Measurements from ENCODE around the gene CDH15. TPM values are rescaled to one million over a fixed set of nuclear protein-coding genes. Genes with fewer than 3 reads are reported as not detected.

Gene CDH15
- total and polyA plus RNA-seq, 2 of the 13 experiments (the other 11 are each of a cell fraction or from before 2014, with no cell fraction given), result 0.74 to 2.2 TPM

- peak; percentile 63; the same call in 1 of the 2 replicates for TF ChIP-seq HMGXB3 (CRISPR knock-in tag; IDR thresholded peaks at IDR 0.05; ENCODE audit: borderline replicate concordance)
These were observed 60.6 kb downstream of the CDH15 start (continued) for GRCh38 chr16:89232107-89232506.

- ATAC-seq, result no peak
- no peak overlapping the region for H3K27ac ChIP-seq (ENCODE audit: extremely low read length, insufficient read depth, low read length)
- DNase-seq (ENCODE audit: low spot score), result no peak
- ChIA-PET CTCF (ENCODE audit: low intra/inter-chr PET ratio, low total read pairs) (no interaction called here), POLR2A (no interaction called here)
- in situ Hi-C loops (cut with HindIII; ENCODE audit: extremely low pct_ligation_motif_present, low pct_unique_long_range_greater_than_20kb) (no loop called here), intact Hi-C loops (cut with micrococcal nuclease; ENCODE audit: unreplicated experiment) (no loop called here)
- no peak for TF ChIP-seq IRF1 (CRISPR knock-in tag; IDR thresholded peaks at IDR 0.05; ENCODE audit: low read depth)
- no peak for TF ChIP-seq ZNF234 (CRISPR knock-in tag; conservative IDR thresholded peaks at IDR 0.05)
- no peak for TF ChIP-seq ZNF296 (CRISPR knock-in tag; conservative IDR thresholded peaks at IDR 0.05)
- TF ChIP-seq ZBTB44 (CRISPR knock-in tag; IDR thresholded peaks at IDR 0.05), result no peak
- no peak for TF ChIP-seq POGK (CRISPR knock-in tag; conservative IDR thresholded peaks at IDR 0.05)
- TF ChIP-seq SATB2 (CRISPR knock-in tag; IDR thresholded peaks at IDR 0.05), result no peak
- no peak for TF ChIP-seq KLF13 (CRISPR knock-in tag; IDR thresholded peaks at IDR 0.05)
- TF ChIP-seq ZKSCAN5 (CRISPR knock-in tag; IDR thresholded peaks at IDR 0.05), result no peak
- TF ChIP-seq NFKBIZ (CRISPR knock-in tag; IDR thresholded peaks at IDR 0.05), result no peak
- H3K4me2 ChIP-seq (ENCODE audit: low read depth, low read length), result no peak overlapping the region
- peaks cover 27% of the 10 kb centered on the region for H3K4me1 ChIP-seq (ENCODE audit: insufficient read depth, low read length)
- no peaks in the 10 kb centered on the region for H3K9me3 ChIP-seq (ENCODE audit: low read length)
- H3K4me3 ChIP-seq (replicated peaks in 1 of 3; ENCODE audit: insufficient read depth in 1 of 3, low read depth in 2 of 3, low read length in 3 of 3), result no peak overlapping the region
- H2AFZ ChIP-seq (ENCODE audit: low read length), result no peak overlapping the region
- no peaks in the 10 kb centered on the region for H3K79me2 ChIP-seq (ENCODE audit: insufficient read depth, low read length)
- BruUV-seq (replicated peaks), result no TSS peak
- FAIRE-seq, result no peak
- no peaks in the 10 kb centered on the region for H3K27me3 ChIP-seq (ENCODE audit: control insufficient read depth in 1 of 2, insufficient read depth in 2 of 2, low read length in 2 of 2)
- peaks cover 16 to 23% of the 10 kb centered on the region in 2 experiments for H3K36me3 ChIP-seq (replicated peaks in 1 of 2; ENCODE audit: control insufficient read depth in 1 of 2, insufficient read depth in 2 of 2, low read length in 2 of 2)
- 93% methylated on average over 16 of the region's 16 CpGs for WGBS (ENCODE audit: low lambda C conversion rate)
- no peaks in the 10 kb centered on the region for H4K20me1 ChIP-seq (ENCODE audit: insufficient read depth, low read length)
- H3K9ac ChIP-seq (ENCODE audit: insufficient read depth, low read depth, low read length), result no peak overlapping the region
These were observed 62.3 kb downstream of the CDH15 start for GRCh38 chr16:89233678-89234490.
